Activated gamma-delta T cell treated with Interleukin-2 at 50 U/mL for 16 hours (primary cell): ENCODE measurements around the gene PPP2R5C.

ENCODE experiments used
- DNase-seq: peaks from one replicate; pipeline ENCODE4 v3.0.0-alpha.2; 2020

Gene PPP2R5C

GRCh38 chr14:101975231-101975630 is 213.7 kb downstream of the PPP2R5C start:
- DNase-seq, result no peak
